SK-N-SH (cell line): ENCODE measurements around the gene HUWE1. TPM values are rescaled to one million over a fixed set of nuclear protein-coding genes. Genes with fewer than 3 reads are reported as not detected.

Experiments used
- CTCF ChIA-PET: fragments of 300-600, 350-600 bp; formaldehyde crosslinking; extraction: SDS; loops from one replicate; lab custom pipeline; 2021; lab: Yijun Ruan, JAX
- POLR2A ChIA-PET: fragments of 350-600 bp; sonication (Branson Sonifier 250); formaldehyde crosslinking; extraction: SDS; loops from one replicate; lab custom pipeline; 2020; ENCODE audit warnings: antibody characterized with exemption, inconsistent platforms; lab: Yijun Ruan, JAX
- DNase-seq: peaks from one replicate; pipeline ENCODE4 v3.0.0; 2012
- H2AFZ ChIP-seq: fragments of 200-600 bp; sonication (generic); 2 replicates; pipeline ENCODE4 v1.8.1; 2016; ENCODE audit warnings: antibody characterized with exemption, mild to moderate bottlenecking, low read depth
- H3F3A ChIP-seq: fragments of 200-600 bp; sonication (generic); replicated peaks from 2 replicates; pipeline ENCODE3; 2016; ENCODE audit warnings: antibody characterized with exemption, mild to moderate bottlenecking; ENCODE audit not compliant: insufficient read depth
- H3K27ac ChIP-seq, 2 experiments: fragments of 200-500 bp in 1 of 2; fragments of 200-600 bp in 1 of 2; sonication (Bioruptor generic) in 1 of 2; sonication (generic), shearing (Covaris generic) in 1 of 2; 2 replicates each; pipeline versions ENCODE4 v1.5.1 to v1.6.1; 2014 to 2016; ENCODE audit warnings: low read depth in 2 of 2, inconsistent platforms in 1 of 2, low read length in 1 of 2, mild to moderate bottlenecking in 1 of 2, mixed read lengths in 1 of 2
- H3K27me3 ChIP-seq: fragments of 200-600 bp; sonication (generic), shearing (Covaris generic); 2 replicates; pipeline ENCODE4 v1.6.1; 2016; ENCODE audit warnings: mixed run types; ENCODE audit not compliant: insufficient read depth
- H3K36me3 ChIP-seq, 2 experiments: fragments of 200-500 bp in 1 of 2; fragments of 200-600 bp in 1 of 2; sonication (Bioruptor generic) in 1 of 2; sonication (generic) in 1 of 2; replicated peaks in 1 of 2; 2 replicates each; pipeline versions ENCODE3 to v1.5.1; 2014 to 2016; ENCODE audit warnings: low read length in 1 of 2, mild to moderate bottlenecking in 1 of 2; ENCODE audit not compliant: insufficient read depth in 2 of 2, control insufficient read depth in 1 of 2
- H3K4me1 ChIP-seq, 2 experiments: fragments of 200-500 bp in 1 of 2; fragments of 200-600 bp in 1 of 2; sonication (Bioruptor generic) in 1 of 2; sonication (generic), shearing (Covaris generic) in 1 of 2; 2 replicates each; pipeline versions ENCODE4 v1.5.1 to v1.6.1; 2014 to 2016; ENCODE audit warnings: low read depth in 1 of 2, low read length in 1 of 2, mixed run types in 1 of 2; ENCODE audit not compliant: insufficient read depth in 2 of 2, control insufficient read depth in 1 of 2
- H3K4me2 ChIP-seq: fragments of 200-600 bp; sonication (generic), shearing (Covaris generic); 2 replicates; pipeline ENCODE4 v1.6.1; 2017; ENCODE audit warnings: mixed run types
- H3K4me3 ChIP-seq, 2 experiments: fragments of 200-500 bp in 1 of 2; fragments of 200-600 bp in 1 of 2; sonication (Bioruptor generic) in 1 of 2; sonication (generic), shearing (Covaris generic) in 1 of 2; 2 replicates each; pipeline versions ENCODE4 v1.5.1 to v1.8.1; 2014 to 2016; ENCODE audit warnings: low read depth in 2 of 2, inconsistent platforms in 1 of 2, low read length in 1 of 2, mild to moderate bottlenecking in 1 of 2, mixed read lengths in 1 of 2, moderate library complexity in 1 of 2
- H3K79me2 ChIP-seq: fragments of 200-600 bp; sonication (generic); 2 replicates; pipeline ENCODE4 v1.8.1; 2017; ENCODE audit warnings: mild to moderate bottlenecking; ENCODE audit not compliant: insufficient read depth
- H3K9ac ChIP-seq: fragments of 200-600 bp; sonication (generic); 2 replicates; pipeline ENCODE4 v1.6.1; 2017; ENCODE audit warnings: mixed run types
- H3K9me2 ChIP-seq: fragments of 200-600 bp; sonication (generic); 2 replicates; pipeline ENCODE4 v1.6.1; 2017; ENCODE audit warnings: mixed run types
- H3K9me3 ChIP-seq: fragments of 200-600 bp; sonication (generic); 2 replicates; pipeline ENCODE4 v1.6.1; 2017; ENCODE audit warnings: mixed run types, mild to moderate bottlenecking, moderate library complexity
- H4K20me1 ChIP-seq: fragments of 200-600 bp; sonication (generic); 2 replicates; pipeline ENCODE4 v1.6.1; 2017; ENCODE audit warnings: mild to moderate bottlenecking, mixed run types; ENCODE audit not compliant: insufficient read depth
- CHD2 ChIP-seq: fragments of 150-350 bp; IDR thresholded peaks from 2 replicates; pipeline ENCODE4 v1.6.1; 2018; ENCODE audit warnings: low read length; ENCODE audit not compliant: partially characterized antibody
- EZH2phosphoT487 ChIP-seq: fragments of 200-600 bp; sonication (generic); IDR thresholded peaks from 2 replicates; pipeline ENCODE4 v1.6.1; 2017; ENCODE audit warnings: low read depth, mixed run types, mild to moderate bottlenecking, antibody characterized with exemption, moderate library complexity, borderline replicate concordance
- FOSL2 ChIP-seq: IDR thresholded peaks from 2 replicates; pipeline ENCODE4 v1.4.0; 2012; ENCODE audit warnings: low read depth, mild to moderate bottlenecking, moderate library complexity, borderline replicate concordance
- GABPA ChIP-seq: IDR thresholded peaks from 2 replicates; pipeline ENCODE4 v1.4.0; 2012; ENCODE audit warnings: low read depth, mild to moderate bottlenecking
- GATA2 ChIP-seq: sonication (generic); formaldehyde crosslinking; IDR thresholded peaks from 2 replicates; pipeline ENCODE4 v1.5.0; 2020; ENCODE audit warnings: mild to moderate bottlenecking, missing genetic modification reagents
- JUND ChIP-seq: IDR thresholded peaks from 2 replicates; pipeline ENCODE4 v1.4.0; 2012
- MEF2A ChIP-seq: IDR thresholded peaks from 2 replicates; pipeline ENCODE4 v1.4.0; 2012; ENCODE audit warnings: low read depth, borderline replicate concordance
- NFIC ChIP-seq: IDR thresholded peaks from 2 replicates; pipeline ENCODE4 v1.4.0; 2012; ENCODE audit warnings: borderline replicate concordance
- NRF1 ChIP-seq: IDR thresholded peaks from 2 replicates; pipeline ENCODE4 v1.6.1; 2012; ENCODE audit warnings: low read depth, mild to moderate bottlenecking, low read length
- POLR2AphosphoS5 ChIP-seq: IDR thresholded peaks from 2 replicates; pipeline ENCODE4 v1.6.1; 2012; ENCODE audit warnings: low read depth, low read length
- RAD21 ChIP-seq: IDR thresholded peaks from 2 replicates; pipeline ENCODE4 v1.6.1; 2012; ENCODE audit warnings: mild to moderate bottlenecking, low read length
- RFX5 ChIP-seq: IDR thresholded peaks from 2 replicates; pipeline ENCODE4 v1.6.1; 2012; ENCODE audit warnings: mild to moderate bottlenecking, improper control_type of control experiment, low read length
- RXRA ChIP-seq: IDR thresholded peaks from 2 replicates; pipeline ENCODE4 v1.4.0; 2012; ENCODE audit warnings: low read depth, mild to moderate bottlenecking, borderline replicate concordance
- SIN3A ChIP-seq: IDR thresholded peaks from 2 replicates; pipeline ENCODE4 v1.6.1; 2012; ENCODE audit warnings: low read depth, mild to moderate bottlenecking, low read length, moderate library complexity, borderline replicate concordance
- TAF1 ChIP-seq: IDR thresholded peaks from 2 replicates; pipeline ENCODE4 v1.6.1; 2012; ENCODE audit warnings: low read depth, mild to moderate bottlenecking, low read length, moderate library complexity, borderline replicate concordance
- TCF12 ChIP-seq: IDR thresholded peaks from 2 replicates; pipeline ENCODE4 v1.4.0; 2012
- TEAD4 ChIP-seq: IDR thresholded peaks from 2 replicates; pipeline ENCODE4 v1.4.0; 2012; ENCODE audit warnings: mild to moderate bottlenecking, borderline replicate concordance; ENCODE audit not compliant: insufficient read depth
- YY1 ChIP-seq: IDR thresholded peaks from 2 replicates; pipeline ENCODE4 v1.4.0; 2012; ENCODE audit warnings: low read depth, mild to moderate bottlenecking
- WGBS: methylation state at CpG from one replicate; pipeline ENCODE4 v1.1.6; 2017; ENCODE audit warnings: low lambda C conversion rate; 5-methylcytosine and 5-hydroxymethylcytosine counted together
- polyA plus RNA-seq, 3 experiments: library from polyadenylated mRNA; depleted of rRNA; stranded (reverse); fragments of >200 nt; gene quantifications; 2 replicates each; pipeline ENCODE4 v1.2.3, GENCODE V29; 2012
- TF ChIP-seq, protein P1 (sequence below): IDR thresholded peaks from 2 replicates; pipeline ENCODE4 v1.4.0; 2012; ENCODE audit warnings: low read depth
- TF ChIP-seq, protein P2 (sequence below): IDR thresholded peaks from 2 replicates; pipeline ENCODE4 v1.6.1; 2012; ENCODE audit warnings: mild to moderate bottlenecking, low read depth, low read length, moderate library complexity
- TF ChIP-seq, protein P3 (sequence below): IDR thresholded peaks from 2 replicates; pipeline ENCODE4 v1.4.0; 2012; ENCODE audit warnings: low read depth, borderline replicate concordance
- TF ChIP-seq, protein P4 (sequence below): fragments of 150-350 bp; IDR thresholded peaks from 2 replicates; pipeline ENCODE4 v1.6.1; 2017; ENCODE audit warnings: antibody characterized with exemption, low read length, low read depth, borderline replicate concordance
- TF ChIP-seq, protein P5 (sequence below): IDR thresholded peaks from 2 replicates; pipeline ENCODE4 v1.4.0; 2012; ENCODE audit warnings: low read depth, borderline replicate concordance

HUWE1 gene
- polyA plus RNA-seq, 1 of the 3 experiments (the other 2 are of a cell fraction): 43.4 TPM

DNA sequence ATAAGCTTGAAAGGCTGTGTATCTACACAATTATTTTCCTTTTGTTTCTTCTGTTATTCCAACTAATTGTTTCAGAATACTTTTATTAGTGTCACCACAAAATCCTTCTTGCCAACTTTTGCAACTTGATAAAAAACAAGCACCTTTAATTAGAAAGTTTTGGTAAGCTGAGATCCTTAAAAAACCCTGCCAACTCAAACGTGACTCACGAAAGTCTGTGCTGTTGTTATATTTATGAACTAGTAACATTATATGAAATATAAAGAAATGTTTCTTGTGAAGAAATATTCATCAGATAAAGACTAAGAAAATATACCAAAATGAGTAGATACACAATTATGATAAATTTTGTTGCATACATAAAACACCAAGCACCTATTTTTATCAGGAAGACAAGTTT lies 49.0 kb downstream of the HUWE1 start:
- Histone ChIP-seq H3F3A (peaks cover 4% of the 10 kb centered on the region), H3K4me1 (no peaks in the 10 kb centered on the region), H3K4me2 (no peak overlapping the region), H3K27ac (no peak overlapping the region), H3K36me3 (peaks cover 48 to 52% of the 10 kb centered on the region in 2 experiments), H3K4me3 (no peak overlapping the region), H3K9ac (no peak overlapping the region), H3K79me2 (peaks cover 50% of the 10 kb centered on the region), H3K27me3 (no peaks in the 10 kb centered on the region), H3K9me2 (no peaks in the 10 kb centered on the region), H2AFZ (no peak overlapping the region), H3K9me3 (no peaks in the 10 kb centered on the region), H4K20me1 (no peaks in the 10 kb centered on the region; the same call in 1 of the 2 replicates)
- TF ChIP-seq SIN3A: no peak
- no peak for TF ChIP-seq FOSL2
- no peak for TF ChIP-seq RXRA
- DNase-seq: no peak
- WGBS: 36% methylated on average over 2 of the region's 2 CpGs
- ChIA-PET CTCF (no interaction called here), POLR2A (no interaction called here)

DNA sequence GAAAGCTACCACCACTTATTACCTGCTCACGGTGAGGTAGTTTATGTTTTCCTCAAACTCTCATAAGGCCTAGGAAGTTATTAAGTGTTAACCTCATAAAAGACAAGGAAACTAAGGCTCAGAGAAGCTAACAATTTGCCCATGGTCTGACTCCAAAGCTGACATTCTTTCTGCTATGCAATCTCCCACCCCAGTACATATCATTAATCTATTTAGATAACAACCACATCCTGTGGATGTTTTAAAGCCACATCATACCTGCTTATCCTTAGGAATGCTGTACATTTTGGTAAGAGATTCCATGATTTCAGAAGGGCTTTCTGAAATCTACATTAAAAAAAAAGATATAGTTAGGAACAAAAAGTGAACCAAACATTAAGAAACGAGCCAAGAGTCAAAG lies 55.4 kb downstream of the HUWE1 start:
- Histone ChIP-seq H3K9me3 (no peaks in the 10 kb centered on the region), H3F3A (no peaks in the 10 kb centered on the region), H3K36me3 (peaks cover 49 to 71% of the 10 kb centered on the region in 2 experiments), H3K79me2 (peaks cover 24% of the 10 kb centered on the region), H2AFZ (no peak overlapping the region), H3K27ac (peak overlapping the region in 1 of 2 experiments; percentile 12; a peak in 1 of 4 replicates), H3K4me2 (no peak overlapping the region), H3K4me3 (no peak overlapping the region), H3K9me2 (no peaks in the 10 kb centered on the region), H4K20me1 (peaks cover 4% of the 10 kb centered on the region; the same call in 1 of the 2 replicates), H3K9ac (no peak overlapping the region), H3K4me1 (no peaks in the 10 kb centered on the region), H3K27me3 (no peaks in the 10 kb centered on the region)
- no peak for DNase-seq
- CTCF ChIA-PET: interaction anchor here (0.6 to 0.7 kb wide), 3 partner anchors 9 to 1063 kb away, joined by 3 read pairs; no protein-coding TSS in a partner anchor
- POLR2A ChIA-PET: no interaction called here
- WGBS: 63% methylated on average over 2 of the region's 2 CpGs
- TF ChIP-seq GABPA: no peak
- TF ChIP-seq, protein P1, sequence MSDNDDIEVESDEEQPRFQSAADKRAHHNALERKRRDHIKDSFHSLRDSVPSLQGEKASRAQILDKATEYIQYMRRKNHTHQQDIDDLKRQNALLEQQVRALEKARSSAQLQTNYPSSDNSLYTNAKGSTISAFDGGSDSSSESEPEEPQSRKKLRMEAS: no peak
- no peak for TF ChIP-seq TAF1
- TF ChIP-seq, protein P2, sequence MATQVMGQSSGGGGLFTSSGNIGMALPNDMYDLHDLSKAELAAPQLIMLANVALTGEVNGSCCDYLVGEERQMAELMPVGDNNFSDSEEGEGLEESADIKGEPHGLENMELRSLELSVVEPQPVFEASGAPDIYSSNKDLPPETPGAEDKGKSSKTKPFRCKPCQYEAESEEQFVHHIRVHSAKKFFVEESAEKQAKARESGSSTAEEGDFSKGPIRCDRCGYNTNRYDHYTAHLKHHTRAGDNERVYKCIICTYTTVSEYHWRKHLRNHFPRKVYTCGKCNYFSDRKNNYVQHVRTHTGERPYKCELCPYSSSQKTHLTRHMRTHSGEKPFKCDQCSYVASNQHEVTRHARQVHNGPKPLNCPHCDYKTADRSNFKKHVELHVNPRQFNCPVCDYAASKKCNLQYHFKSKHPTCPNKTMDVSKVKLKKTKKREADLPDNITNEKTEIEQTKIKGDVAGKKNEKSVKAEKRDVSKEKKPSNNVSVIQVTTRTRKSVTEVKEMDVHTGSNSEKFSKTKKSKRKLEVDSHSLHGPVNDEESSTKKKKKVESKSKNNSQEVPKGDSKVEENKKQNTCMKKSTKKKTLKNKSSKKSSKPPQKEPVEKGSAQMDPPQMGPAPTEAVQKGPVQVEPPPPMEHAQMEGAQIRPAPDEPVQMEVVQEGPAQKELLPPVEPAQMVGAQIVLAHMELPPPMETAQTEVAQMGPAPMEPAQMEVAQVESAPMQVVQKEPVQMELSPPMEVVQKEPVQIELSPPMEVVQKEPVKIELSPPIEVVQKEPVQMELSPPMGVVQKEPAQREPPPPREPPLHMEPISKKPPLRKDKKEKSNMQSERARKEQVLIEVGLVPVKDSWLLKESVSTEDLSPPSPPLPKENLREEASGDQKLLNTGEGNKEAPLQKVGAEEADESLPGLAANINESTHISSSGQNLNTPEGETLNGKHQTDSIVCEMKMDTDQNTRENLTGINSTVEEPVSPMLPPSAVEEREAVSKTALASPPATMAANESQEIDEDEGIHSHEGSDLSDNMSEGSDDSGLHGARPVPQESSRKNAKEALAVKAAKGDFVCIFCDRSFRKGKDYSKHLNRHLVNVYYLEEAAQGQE: no peak
- TF ChIP-seq GATA2 (CRISPR knock-in tag): no peak
- TF ChIP-seq, protein P3, sequence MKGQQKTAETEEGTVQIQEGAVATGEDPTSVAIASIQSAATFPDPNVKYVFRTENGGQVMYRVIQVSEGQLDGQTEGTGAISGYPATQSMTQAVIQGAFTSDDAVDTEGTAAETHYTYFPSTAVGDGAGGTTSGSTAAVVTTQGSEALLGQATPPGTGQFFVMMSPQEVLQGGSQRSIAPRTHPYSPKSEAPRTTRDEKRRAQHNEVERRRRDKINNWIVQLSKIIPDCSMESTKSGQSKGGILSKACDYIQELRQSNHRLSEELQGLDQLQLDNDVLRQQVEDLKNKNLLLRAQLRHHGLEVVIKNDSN: no peak
- TF ChIP-seq, protein P4, sequence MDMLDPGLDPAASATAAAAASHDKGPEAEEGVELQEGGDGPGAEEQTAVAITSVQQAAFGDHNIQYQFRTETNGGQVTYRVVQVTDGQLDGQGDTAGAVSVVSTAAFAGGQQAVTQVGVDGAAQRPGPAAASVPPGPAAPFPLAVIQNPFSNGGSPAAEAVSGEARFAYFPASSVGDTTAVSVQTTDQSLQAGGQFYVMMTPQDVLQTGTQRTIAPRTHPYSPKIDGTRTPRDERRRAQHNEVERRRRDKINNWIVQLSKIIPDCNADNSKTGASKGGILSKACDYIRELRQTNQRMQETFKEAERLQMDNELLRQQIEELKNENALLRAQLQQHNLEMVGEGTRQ: no peak
- no peak for TF ChIP-seq NFIC
- no peak for TF ChIP-seq YY1
- no peak for TF ChIP-seq EZH2phosphoT487
- no peak for TF ChIP-seq NRF1
- no peak for TF ChIP-seq RFX5
- TF ChIP-seq, protein P5, sequence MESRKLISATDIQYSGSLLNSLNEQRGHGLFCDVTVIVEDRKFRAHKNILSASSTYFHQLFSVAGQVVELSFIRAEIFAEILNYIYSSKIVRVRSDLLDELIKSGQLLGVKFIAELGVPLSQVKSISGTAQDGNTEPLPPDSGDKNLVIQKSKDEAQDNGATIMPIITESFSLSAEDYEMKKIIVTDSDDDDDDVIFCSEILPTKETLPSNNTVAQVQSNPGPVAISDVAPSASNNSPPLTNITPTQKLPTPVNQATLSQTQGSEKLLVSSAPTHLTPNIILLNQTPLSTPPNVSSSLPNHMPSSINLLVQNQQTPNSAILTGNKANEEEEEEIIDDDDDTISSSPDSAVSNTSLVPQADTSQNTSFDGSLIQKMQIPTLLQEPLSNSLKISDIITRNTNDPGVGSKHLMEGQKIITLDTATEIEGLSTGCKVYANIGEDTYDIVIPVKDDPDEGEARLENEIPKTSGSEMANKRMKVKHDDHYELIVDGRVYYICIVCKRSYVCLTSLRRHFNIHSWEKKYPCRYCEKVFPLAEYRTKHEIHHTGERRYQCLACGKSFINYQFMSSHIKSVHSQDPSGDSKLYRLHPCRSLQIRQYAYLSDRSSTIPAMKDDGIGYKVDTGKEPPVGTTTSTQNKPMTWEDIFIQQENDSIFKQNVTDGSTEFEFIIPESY: no peak
- TF ChIP-seq CHD2: no peak
- no peak for TF ChIP-seq TEAD4
- no peak for TF ChIP-seq RAD21
- no peak for TF ChIP-seq TCF12
- TF ChIP-seq POLR2AphosphoS5: no peak
- TF ChIP-seq MEF2A: no peak
- TF ChIP-seq JUND: no peak
